GM18858 (cell line): ENCODE measurements around the gene COL23A1.
"Not testable (repeated sequence)": the region's sequence is repeated elsewhere in the genome, so short reads cannot be mapped to it uniquely, and the experiment has no call there.

Experiments
- ATAC-seq: cut with Tn5 transposase; IDR thresholded peaks from one replicate; pipeline ENCODE4 v1.9.1; 2021; ENCODE audit not compliant: unreplicated experiment

The COL23A1 gene

GRCh38 chr5:178204935-178205748, 385.1 kb downstream of the COL23A1 start:
- ATAC-seq, result peak; percentile 29

- peak; percentile 67 for ATAC-seq
Measured at GRCh38 chr5:178204182-178204934, 385.8 kb downstream of the COL23A1 start, which contains the start of gene HNRNPAB. Gene HNRNPAB (plus strand): TSS chr5:178204533. CDS start chr5:178204838, 305 bp downstream.

- ATAC-seq, result no peak
Measured at GRCh38 chr5:178203670-178204181, 386.5 kb downstream of the COL23A1 start.

GRCh38 chr5:178202541-178202940, 387.7 kb downstream of the COL23A1 start:
- ATAC-seq, result no peak

GRCh38 chr5:178201927-178202235, 388.3 kb downstream of the COL23A1 start:
- ATAC-seq, result no peak

- no peak for ATAC-seq
Measured at GRCh38 chr5:178201221-178201926, 388.8 kb downstream of the COL23A1 start.

- ATAC-seq, result no peak
Measured at GRCh38 chr5:178199581-178200434, 390.4 kb downstream of the COL23A1 start.

GRCh38 chr5:178198706-178199105, 391.5 kb downstream of the COL23A1 start:
- no peak for ATAC-seq

- not testable (repeated sequence) for ATAC-seq
Measured at GRCh38 chr5:178198151-178198550, 392.0 kb downstream of the COL23A1 start.

GRCh38 chr5:178196986-178197385, 393.2 kb downstream of the COL23A1 start:
- no peak for ATAC-seq

- no peak for ATAC-seq
Measured at GRCh38 chr5:178196281-178196812, 393.8 kb downstream of the COL23A1 start.

- no peak for ATAC-seq
Measured at GRCh38 chr5:178194026-178194425, 396.2 kb downstream of the COL23A1 start.

- no peak for ATAC-seq
Measured at GRCh38 chr5:178193251-178193809, 396.9 kb downstream of the COL23A1 start.

GRCh38 chr5:178192787-178193186, 397.4 kb downstream of the COL23A1 start:
- no peak for ATAC-seq

GRCh38 chr5:178192244-178192643, 397.9 kb downstream of the COL23A1 start:
- no peak for ATAC-seq

GRCh38 chr5:178191661-178192060, 398.5 kb downstream of the COL23A1 start:
- ATAC-seq, result no peak

- ATAC-seq, result no peak
Measured at GRCh38 chr5:178189433-178189832, 400.8 kb downstream of the COL23A1 start.
